ENCODE measurements around the gene DLG2.

DLG2 gene

GRCh38 chr11:84480131-84480530 lies 1147.0 kb downstream of the DLG2 start:
- DNase-seq (ENCODE audit: low read depth in 2 of 2): no peak

GRCh38 chr11:84476581-84476980 lies 1150.6 kb downstream of the DLG2 start:
- no peak for DNase-seq (ENCODE audit: low read depth in 2 of 2)

- no peak for DNase-seq (ENCODE audit: low read depth in 2 of 2)
Observed at GRCh38 chr11:84471501-84471900, 1155.6 kb downstream of the DLG2 start.

- DNase-seq (ENCODE audit: low read depth in 2 of 2): no peak
Observed at GRCh38 chr11:84468235-84468634, 1158.9 kb downstream of the DLG2 start.

DNA sequence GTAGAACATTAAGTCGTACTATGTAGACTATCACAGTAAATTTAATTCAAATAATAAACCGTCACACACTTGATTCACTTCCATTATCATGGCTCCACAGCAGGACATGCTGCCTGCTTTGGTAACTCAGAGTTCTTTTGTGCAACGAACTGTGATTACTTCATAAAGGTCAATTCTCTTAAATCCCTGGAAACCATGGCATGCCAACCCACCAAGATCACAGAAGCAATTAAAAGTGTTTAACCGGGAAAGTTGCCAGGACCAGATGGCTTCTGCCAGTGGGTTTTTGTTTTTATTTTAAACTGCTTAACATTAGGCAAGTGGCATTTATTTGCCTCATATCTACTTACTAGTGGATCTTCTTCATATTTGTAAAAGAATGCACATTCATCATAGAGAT lies 1162.1 kb downstream of the DLG2 start:
- DNase-seq (ENCODE audit: low read depth in 2 of 2): no peak

GRCh38 chr11:84455691-84456090 lies 1171.5 kb downstream of the DLG2 start:
- DNase-seq (ENCODE audit: low read depth in 2 of 2): no peak

DNA sequence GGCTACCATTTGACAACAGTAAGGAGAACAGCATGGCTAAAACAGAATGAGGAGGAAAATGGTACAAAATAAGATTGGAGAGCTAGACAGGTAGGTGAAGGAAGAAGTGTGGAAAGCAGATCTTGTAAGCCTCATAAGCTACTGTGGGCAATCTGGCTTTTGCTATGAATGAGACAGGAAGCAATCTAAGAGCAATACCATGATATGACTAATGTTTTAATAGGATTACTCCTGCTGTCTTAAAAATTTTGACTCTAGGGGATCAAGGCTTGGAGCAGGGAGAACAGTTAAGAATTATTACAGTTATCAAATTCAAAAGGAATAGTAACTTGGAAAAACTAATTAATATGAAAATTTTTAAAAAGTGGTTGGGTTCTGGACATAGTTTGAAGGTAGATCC lies 1174.9 kb downstream of the DLG2 start:
- no peak for DNase-seq (ENCODE audit: low read depth in 2 of 2)

DNA sequence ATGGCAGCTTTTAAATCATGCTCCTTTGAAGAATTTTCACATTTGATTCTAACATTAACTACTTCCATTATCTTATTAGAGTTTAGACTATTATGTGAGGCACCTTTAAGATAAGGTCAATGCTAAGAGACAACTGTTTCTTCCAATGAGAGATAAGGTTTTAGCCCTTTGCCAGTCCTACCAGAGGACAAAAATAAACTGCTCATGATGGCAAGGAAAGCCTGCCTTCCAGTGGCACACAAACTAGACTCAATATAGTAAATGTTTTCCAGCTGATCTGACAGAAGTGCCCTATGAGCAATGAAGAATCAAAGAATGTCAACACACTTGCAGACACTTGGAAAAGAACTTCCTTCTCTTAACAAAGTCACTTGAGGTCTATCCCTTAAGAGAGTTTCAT lies 1188.6 kb downstream of the DLG2 start:
- no peak for DNase-seq (ENCODE audit: low read depth in 2 of 2)

- no peak for DNase-seq (ENCODE audit: low read depth in 2 of 2)
Observed at GRCh38 chr11:84437071-84437980, 1189.8 kb downstream of the DLG2 start.

DNA sequence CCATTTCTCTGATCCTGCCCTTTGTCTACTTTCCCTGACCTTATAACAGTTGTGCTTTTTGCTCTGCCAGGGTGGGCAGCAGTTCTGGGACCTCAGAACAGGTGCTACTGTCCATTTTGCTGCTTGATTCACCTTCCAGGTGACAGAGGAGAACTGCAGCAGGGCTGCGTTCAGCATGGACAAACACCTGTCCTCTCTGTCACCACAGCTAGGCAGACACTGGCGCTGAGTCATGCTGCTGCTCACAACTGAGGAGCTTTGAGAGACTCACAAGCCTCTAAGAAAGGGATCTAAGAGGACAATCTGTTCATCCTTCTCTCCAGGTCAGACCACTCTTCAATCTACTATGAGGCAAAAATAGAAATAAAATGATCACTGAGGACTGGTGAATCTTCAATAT lies 1196.5 kb downstream of the DLG2 start:
- no peak for DNase-seq (ENCODE audit: low read depth in 2 of 2)

DNA sequence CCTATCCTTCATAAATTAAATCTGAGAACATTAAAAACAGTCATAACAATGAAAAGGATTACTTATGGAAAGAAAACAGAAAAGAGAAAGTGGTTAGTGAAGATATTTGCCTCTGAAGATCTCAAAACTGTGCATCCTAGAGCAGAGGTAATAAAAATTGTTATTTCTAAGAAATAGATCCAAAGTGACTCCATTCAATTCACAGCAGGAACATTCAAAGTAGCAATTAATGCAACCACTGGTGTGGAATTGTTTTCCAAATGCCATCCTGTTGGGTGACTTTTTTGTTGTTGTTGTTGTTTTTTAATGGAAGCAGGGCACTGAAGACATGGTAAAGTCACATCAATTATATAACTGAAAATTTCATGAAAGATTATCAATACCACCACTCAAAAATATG lies 1201.5 kb downstream of the DLG2 start:
- no peak for DNase-seq (ENCODE audit: low read depth in 2 of 2)

- no peak for DNase-seq (ENCODE audit: low read depth in 2 of 2)
Observed at GRCh38 chr11:84420271-84420670, 1206.9 kb downstream of the DLG2 start.

- no peak for DNase-seq (ENCODE audit: low read depth in 2 of 2)
Observed at GRCh38 chr11:84419616-84420015, 1207.5 kb downstream of the DLG2 start.

GRCh38 chr11:84414920-84415319 lies 1212.2 kb downstream of the DLG2 start:
- DNase-seq (ENCODE audit: low read depth in 2 of 2): no peak

DNA sequence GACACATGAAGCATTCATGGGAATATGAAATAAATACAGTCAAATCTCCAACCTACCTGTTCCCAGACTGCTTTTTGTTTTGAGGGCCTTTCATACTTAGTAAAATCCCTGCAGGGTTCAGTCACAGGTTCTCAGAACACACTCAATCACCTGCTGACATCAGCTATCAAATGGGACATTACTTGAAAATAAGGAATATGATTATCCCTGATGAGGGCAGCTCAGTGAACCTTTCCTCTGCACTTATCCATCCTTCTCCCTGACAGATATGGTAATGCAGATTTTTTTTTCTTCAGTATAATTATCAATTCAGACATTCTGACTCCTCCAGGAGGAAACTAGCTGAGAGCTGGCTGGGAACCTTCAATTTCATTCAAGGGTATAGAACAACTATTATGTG lies 1213.6 kb downstream of the DLG2 start:
- no peak for DNase-seq (ENCODE audit: low read depth in 2 of 2)

DNA sequence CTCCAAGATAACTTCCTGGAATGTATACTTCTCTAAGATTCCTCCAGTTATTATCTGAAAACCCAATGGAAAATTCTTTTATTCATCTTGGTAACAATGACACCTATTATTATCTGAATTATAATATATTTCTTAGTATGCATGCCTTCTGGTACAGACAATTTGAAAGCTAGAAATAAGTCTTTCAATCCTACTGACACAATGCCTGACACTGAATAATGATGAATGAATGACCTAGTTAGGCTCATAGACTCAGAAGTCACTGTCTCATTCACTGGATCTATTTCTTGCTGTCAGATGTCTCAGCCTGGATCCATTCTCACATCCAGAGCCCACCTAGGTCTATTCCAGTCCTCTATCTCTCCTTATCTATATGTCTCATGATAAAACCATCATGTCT lies 1214.3 kb downstream of the DLG2 start:
- no peak for DNase-seq (ENCODE audit: low read depth in 2 of 2)

DNA sequence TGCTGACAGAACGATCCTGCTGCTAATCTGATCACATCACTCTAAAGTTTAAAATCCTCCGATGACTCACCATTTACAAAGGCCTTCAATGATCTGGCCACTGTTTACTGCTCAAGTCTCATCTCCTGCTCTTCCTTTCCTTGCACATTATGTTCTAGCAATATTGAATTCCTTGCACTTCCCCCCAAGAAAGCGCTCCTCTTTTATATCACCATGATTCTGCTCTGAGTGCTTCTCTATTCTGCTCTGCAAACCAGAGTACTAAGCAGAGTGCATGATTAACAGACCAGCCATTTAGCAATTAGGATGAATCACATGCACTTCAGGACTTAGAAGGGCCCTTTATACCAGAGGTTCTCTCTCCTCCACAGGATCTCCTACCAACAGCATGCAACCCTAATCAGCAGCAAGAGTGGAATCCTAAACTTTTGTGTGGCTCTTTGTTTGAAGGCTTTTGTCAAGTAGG lies 1218.2 kb downstream of the DLG2 start:
- no peak for DNase-seq (ENCODE audit: low read depth in 2 of 2)

DNA sequence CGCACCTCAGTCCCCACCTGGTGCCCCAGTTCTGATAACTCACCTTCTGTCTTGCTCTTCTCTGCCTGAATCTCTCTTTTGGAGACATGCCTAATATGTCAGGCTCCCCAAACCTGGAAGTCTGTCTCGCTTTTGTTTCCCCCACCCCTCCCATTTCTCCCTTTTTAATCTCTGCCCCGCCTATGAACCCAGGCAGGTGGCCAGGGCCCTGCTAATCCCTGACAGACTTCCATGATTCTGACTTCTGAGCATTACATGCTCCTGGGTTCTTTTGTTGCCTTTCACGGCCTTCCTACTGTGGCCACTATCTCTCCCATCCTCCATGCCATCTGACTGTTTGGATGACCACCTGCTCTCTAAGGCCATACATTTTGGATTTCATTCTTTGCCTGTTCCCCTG lies 1220.1 kb downstream of the DLG2 start:
- no peak for DNase-seq (ENCODE audit: low read depth in 2 of 2)

GRCh38 chr11:84398017-84398626 lies 1229.0 kb downstream of the DLG2 start:
- no peak for DNase-seq (ENCODE audit: low read depth in 2 of 2)

DNA sequence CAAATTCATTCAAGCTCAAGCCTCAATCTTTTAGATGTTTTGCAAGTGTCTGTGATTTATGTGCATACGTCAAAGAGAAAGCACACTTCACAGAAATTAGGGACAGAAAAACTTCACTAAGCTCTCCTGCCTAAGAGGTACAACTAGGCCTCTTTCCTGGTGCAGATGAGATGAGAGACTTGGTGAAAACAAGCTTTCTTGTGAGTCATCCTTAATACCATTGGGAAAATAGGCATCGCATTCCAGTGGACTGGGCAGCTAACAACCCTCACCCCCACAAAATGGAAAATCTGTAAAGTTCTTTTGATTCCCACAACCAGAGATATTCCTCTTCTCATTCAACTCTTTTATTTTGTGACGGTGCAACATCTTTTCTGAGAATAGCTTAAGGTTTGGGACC lies 1230.6 kb downstream of the DLG2 start:
- no peak for DNase-seq (ENCODE audit: low read depth in 2 of 2)

GRCh38 chr11:84390441-84391078 lies 1236.6 kb downstream of the DLG2 start:
- DNase-seq (ENCODE audit: low read depth in 2 of 2): no peak

- DNase-seq (ENCODE audit: low read depth in 2 of 2): no peak
Observed at GRCh38 chr11:84389696-84390095, 1237.4 kb downstream of the DLG2 start.

GRCh38 chr11:84384731-84385130 lies 1242.4 kb downstream of the DLG2 start:
- DNase-seq (ENCODE audit: low read depth in 2 of 2): peak in 1 of 2 experiments; percentile 4
